T1000 (cell line): ENCODE results near the gene SLC2A9.

Experiments
- DNase-seq: peaks from one replicate; lab custom pipeline; 2025; ENCODE audit warnings: mixed read lengths; lab: John Stamatoyannopoulos, UW

The SLC2A9 gene

GRCh38 chr4:9891740-9892139, 129.6 kb downstream of the SLC2A9 start:
- DNase-seq, result no peak

GRCh38 chr4:9891056-9891455, 130.2 kb downstream of the SLC2A9 start:
- no peak for DNase-seq

- no peak for DNase-seq
Measured at GRCh38 chr4:9889306-9889705, 132.0 kb downstream of the SLC2A9 start.

- DNase-seq, result no peak
Measured at GRCh38 chr4:9885958-9886357, 135.3 kb downstream of the SLC2A9 start.

- DNase-seq, result no peak
Measured at GRCh38 chr4:9880406-9881197, 140.7 kb downstream of the SLC2A9 start.

- DNase-seq, result no peak
Measured at GRCh38 chr4:9877123-9877522, 144.2 kb downstream of the SLC2A9 start.

- DNase-seq, result no peak
Measured at GRCh38 chr4:9875516-9875915, 145.8 kb downstream of the SLC2A9 start.

- no peak for DNase-seq
Measured at GRCh38 chr4:9874385-9874784, 146.9 kb downstream of the SLC2A9 start.

- DNase-seq, result no peak
Measured at GRCh38 chr4:9870165-9870790, 151.0 kb downstream of the SLC2A9 start.

- DNase-seq, result no peak
Measured at GRCh38 chr4:9867751-9868425, 153.4 kb downstream of the SLC2A9 start.

GRCh38 chr4:9866931-9867330, 154.4 kb downstream of the SLC2A9 start:
- no peak for DNase-seq

GRCh38 chr4:9861561-9861960, 159.7 kb downstream of the SLC2A9 start:
- DNase-seq, result no peak

- no peak for DNase-seq
Measured at GRCh38 chr4:9859810-9860209, 161.5 kb downstream of the SLC2A9 start.

- DNase-seq, result no peak
Measured at GRCh38 chr4:9849538-9849920, 171.8 kb downstream of the SLC2A9 start.

- no peak for DNase-seq
Measured at GRCh38 chr4:9847968-9848748, 173.1 kb downstream of the SLC2A9 start.

- DNase-seq, result no peak
Measured at GRCh38 chr4:9845791-9846493, 175.4 kb downstream of the SLC2A9 start.

- DNase-seq, result no peak
Measured at GRCh38 chr4:9841072-9841471, 180.2 kb downstream of the SLC2A9 start.

- no peak for DNase-seq
Measured at GRCh38 chr4:9835430-9835829, 185.9 kb downstream of the SLC2A9 start.

- DNase-seq, result no peak
Measured at GRCh38 chr4:9833421-9833820, 187.9 kb downstream of the SLC2A9 start.

GRCh38 chr4:9832640-9833039, 188.7 kb downstream of the SLC2A9 start:
- no peak for DNase-seq

- DNase-seq, result no peak
Measured at GRCh38 chr4:9826551-9826950, 194.7 kb downstream of the SLC2A9 start.

GRCh38 chr4:9825049-9825448, 196.2 kb downstream of the SLC2A9 start:
- no peak for DNase-seq
